Neural cell (in vitro differentiated cells): ENCODE measurements around the gene PDHX.

Experiments used
- EP300 ChIP-seq: fragments of 450-650 bp; conservative IDR thresholded peaks from 2 replicates; pipeline ENCODE4 v1.6.1; 2014; ENCODE audit warnings: antibody characterized with exemption, mild to moderate bottlenecking, moderate library complexity; ENCODE audit not compliant: poor library complexity, severe bottlenecking
- RAD21 ChIP-seq: fragments of 450-650 bp; conservative IDR thresholded peaks from 2 replicates; pipeline ENCODE4 v1.6.1; 2014; ENCODE audit warnings: antibody characterized with exemption, mild to moderate bottlenecking, moderate library complexity
- TF ChIP-seq, protein P1 (sequence below): fragments of 450-650 bp; IDR thresholded peaks from 2 replicates; pipeline ENCODE4 v1.5.1; 2014; ENCODE audit warnings: antibody characterized with exemption, mild to moderate bottlenecking, moderate library complexity; ENCODE audit not compliant: poor library complexity, severe bottlenecking

DNA sequence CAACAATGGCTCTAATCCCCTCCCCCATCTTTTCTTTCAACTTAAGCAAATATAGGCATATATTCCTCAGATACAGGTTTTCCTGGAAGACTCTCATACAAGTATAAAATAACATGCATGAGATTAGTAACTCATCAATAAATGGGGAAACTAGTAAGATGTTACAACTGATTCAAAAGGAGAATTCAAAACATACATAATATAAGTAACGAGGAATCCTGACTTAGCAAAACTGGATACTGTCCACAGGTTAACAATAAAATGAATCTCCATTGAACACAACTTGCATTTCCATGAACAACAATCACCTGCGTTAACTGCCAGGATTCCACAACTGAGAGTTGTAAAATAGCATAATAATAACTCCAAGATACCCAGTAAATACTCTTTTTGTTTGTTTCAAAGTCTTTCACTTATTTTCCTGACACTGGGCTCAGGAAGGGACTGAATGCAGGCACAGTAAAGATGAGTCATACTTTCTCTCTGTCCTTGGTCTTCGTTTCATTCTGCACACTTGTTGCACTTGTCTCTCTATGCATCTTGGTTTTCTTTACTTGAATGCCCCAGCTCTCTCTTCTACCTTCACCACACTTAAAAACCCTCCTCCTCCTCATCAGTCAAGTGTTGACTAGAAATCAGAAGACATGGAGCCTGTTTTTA lies 8.4 kb upstream of the PDHX start:
- TF ChIP-seq, protein P1, sequence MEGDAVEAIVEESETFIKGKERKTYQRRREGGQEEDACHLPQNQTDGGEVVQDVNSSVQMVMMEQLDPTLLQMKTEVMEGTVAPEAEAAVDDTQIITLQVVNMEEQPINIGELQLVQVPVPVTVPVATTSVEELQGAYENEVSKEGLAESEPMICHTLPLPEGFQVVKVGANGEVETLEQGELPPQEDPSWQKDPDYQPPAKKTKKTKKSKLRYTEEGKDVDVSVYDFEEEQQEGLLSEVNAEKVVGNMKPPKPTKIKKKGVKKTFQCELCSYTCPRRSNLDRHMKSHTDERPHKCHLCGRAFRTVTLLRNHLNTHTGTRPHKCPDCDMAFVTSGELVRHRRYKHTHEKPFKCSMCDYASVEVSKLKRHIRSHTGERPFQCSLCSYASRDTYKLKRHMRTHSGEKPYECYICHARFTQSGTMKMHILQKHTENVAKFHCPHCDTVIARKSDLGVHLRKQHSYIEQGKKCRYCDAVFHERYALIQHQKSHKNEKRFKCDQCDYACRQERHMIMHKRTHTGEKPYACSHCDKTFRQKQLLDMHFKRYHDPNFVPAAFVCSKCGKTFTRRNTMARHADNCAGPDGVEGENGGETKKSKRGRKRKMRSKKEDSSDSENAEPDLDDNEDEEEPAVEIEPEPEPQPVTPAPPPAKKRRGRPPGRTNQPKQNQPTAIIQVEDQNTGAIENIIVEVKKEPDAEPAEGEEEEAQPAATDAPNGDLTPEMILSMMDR, result no peak
- no peak for TF ChIP-seq RAD21
- no peak for TF ChIP-seq EP300
